ENCODE results near the gene ARL14EPL.

DNA sequence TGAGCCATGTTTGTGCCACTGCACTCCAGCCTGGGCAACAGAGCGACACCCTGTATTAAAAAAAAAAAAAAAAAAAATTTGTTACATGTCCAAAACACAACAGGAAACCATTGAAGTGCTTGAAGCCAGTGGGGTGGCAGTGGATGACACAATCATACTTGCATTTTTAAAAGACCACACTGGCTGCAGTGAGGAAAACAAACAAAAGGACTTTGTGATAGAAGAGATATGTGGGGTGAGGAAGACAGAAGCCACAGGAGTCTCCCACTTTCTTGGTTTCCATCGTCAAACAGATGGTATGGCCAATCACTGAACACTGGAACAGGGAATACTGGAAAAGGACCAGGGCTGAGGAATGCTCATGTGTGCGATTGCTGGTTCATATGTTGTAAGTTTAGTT, 31.7 kb downstream of the ARL14EPL start:
- TF ChIP-seq CTCF (IDR thresholded peaks at IDR 0.05) (no peak), POLR2A (IDR thresholded peaks at IDR 0.05) (no peak)
